Breast epithelium (tissue), 4 donors: ENCODE data around the gene TRIM8. TPM values are rescaled to one million over a fixed set of nuclear protein-coding genes. Genes with fewer than 3 reads are reported as not detected.

Source experiments
- DNase-seq, 2 donors: peaks; one replicate each; pipeline ENCODE4 v3.0.0-alpha.2; 2019; ENCODE audit warnings: low spot score in 2 of 2
- H3K27ac ChIP-seq, 2 donors: fragments of 200-600 bp; sonication (generic) in 1 of 2; one replicate each; pipeline ENCODE4 v1.5.1; 2016 to 2019; ENCODE audit warnings: mild to moderate bottlenecking in 1 of 2
- H3K27me3 ChIP-seq, 2 donors: fragments of 200-600 bp; sonication (generic) in 1 of 2; one replicate each; pipeline versions ENCODE4 v1.5.1 to v1.6.0; 2017 to 2019; ENCODE audit warnings: control low read depth in 1 of 2, mild to moderate bottlenecking in 1 of 2
- H3K36me3 ChIP-seq: fragments of 200-600 bp; one replicate; pipeline ENCODE4 v1.5.1; 2019
- H3K4me1 ChIP-seq, 2 donors: fragments of 200-600 bp; sonication (generic); one replicate each; pipeline ENCODE4 v1.5.1; 2016 to 2019; ENCODE audit warnings: control low read depth in 1 of 2
- H3K4me3 ChIP-seq, 3 donors: fragments of 200-600 bp; sonication (generic); 1 replicate in 2 of 3; 2 replicates in 1 of 3; pipeline ENCODE4 v1.5.1; 2016 to 2019; ENCODE audit warnings: mild to moderate bottlenecking in 3 of 3, moderate library complexity in 2 of 3
- H3K9me3 ChIP-seq, 2 donors: fragments of 200-600 bp; sonication (generic) in 1 of 2; one replicate each; pipeline ENCODE4 v1.5.1; 2016 to 2019; ENCODE audit warnings: control low read depth in 1 of 2
- POLR2A ChIP-seq: fragments of 450-650 bp; IDR thresholded peaks from one replicate; pipeline ENCODE4 v1.6.1; 2016; ENCODE audit warnings: antibody characterized with exemption, mild to moderate bottlenecking, moderate library complexity
- POLR2AphosphoS5 ChIP-seq, 3 donors: sonication (generic); formaldehyde crosslinking; IDR thresholded peaks; one replicate each; pipeline ENCODE4 v1.6.1; 2017; ENCODE audit warnings: antibody characterized with exemption in 3 of 3
- intact Hi-C: fragments of 100-400 bp; cut with DNase I; formaldehyde crosslinking; loops from one replicate; pipeline ENCODE4 v1.15.1; 2023; ENCODE audit warnings: low total_unique reads
- total RNA-seq, 3 donors: library from RNA; depleted of rRNA; stranded (reverse); fragments of >200 nt; gene quantifications; one replicate each; pipeline ENCODE4 v1.1.0, GENCODE V29; 2016
- TF ChIP-seq, protein P1 (sequence below), 3 donors: fragments of 450-650 bp; IDR thresholded peaks; one replicate each; pipeline ENCODE4 v1.5.1; 2016 to 2017; ENCODE audit warnings: antibody characterized with exemption in 3 of 3, mild to moderate bottlenecking in 3 of 3, moderate library complexity in 3 of 3

TRIM8 gene
- total RNA-seq, 3 donors from 2014 or later, result 74.6 to 128 (median 88.8) TPM

DNA sequence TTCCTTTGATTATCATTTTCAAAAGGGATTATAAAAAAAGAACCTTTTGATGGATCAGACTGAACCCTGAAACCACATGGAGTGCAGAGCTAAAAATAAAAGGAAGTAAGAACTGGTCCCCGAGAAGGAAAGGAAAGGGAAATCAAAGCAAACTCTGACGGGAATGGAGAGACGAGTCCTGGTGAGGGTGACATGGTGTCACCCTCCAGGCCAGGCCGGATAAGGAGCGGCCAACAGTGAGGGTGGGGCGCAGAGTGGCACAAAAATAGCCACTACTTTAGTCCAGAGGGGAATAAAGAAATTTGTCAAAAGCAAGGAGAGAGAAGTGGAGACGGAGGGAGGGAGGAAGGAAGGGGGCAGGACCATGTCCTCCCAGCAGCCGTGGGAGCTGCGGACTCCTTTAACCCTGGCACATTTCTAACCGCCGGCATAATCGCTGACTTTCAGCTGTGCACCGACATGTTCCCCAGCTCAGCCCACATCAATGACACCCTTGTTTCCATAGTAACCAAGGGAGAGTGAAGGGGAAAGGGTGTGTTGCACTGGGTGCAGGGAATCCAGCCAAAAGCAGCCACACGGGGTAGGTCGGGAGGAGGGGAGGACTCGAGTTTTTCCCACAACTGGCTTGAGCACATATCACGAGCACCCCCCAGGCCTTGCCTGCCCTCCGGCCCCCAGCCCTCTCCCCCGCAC lies 29.7 kb downstream of the TRIM8 start:
- DNase-seq, result no peak
- intact Hi-C loops, result no loop called here
- no peaks in the 10 kb centered on the region for H3K36me3 ChIP-seq
- no peaks in the 10 kb centered on the region for H3K9me3 ChIP-seq
- no peak for TF ChIP-seq POLR2A
- peak overlapping the region; percentile 71 to 85 for H3K27ac ChIP-seq
- H3K4me3 ChIP-seq, result peak overlapping the region; percentile 12 to 45 (median 30)
- no peaks in the 10 kb centered on the region for H3K27me3 ChIP-seq
- H3K4me1 ChIP-seq, result peaks cover 13 to 26% of the 10 kb centered on the region in 2 donors

DNA sequence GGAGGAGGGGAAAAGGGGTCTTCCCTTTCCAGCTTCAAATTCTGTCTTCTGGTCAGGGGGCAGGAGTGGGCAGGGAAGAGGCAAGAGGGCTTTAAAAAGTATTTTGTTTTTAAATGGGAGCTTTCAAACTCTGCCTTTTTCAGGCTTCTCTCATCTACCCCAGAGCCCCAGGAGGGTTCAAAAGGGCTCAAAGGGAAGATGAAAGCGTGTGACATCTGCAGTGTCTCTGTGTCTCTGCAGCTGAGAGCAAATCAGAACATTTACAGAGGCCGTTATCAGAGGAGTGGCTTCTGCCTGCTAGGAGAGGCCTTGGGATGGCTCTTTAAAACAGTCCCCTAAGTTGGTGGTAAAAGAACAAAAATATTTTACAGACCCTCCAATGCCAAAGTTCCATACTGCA lies 30.3 kb downstream of the TRIM8 start:
- peak overlapping the region; percentile 12 to 45 (median 30) for H3K4me3 ChIP-seq
- H3K27ac ChIP-seq, result peak overlapping the region; percentile 71 to 85
- H3K4me1 ChIP-seq, result peaks cover 13 to 26% of the 10 kb centered on the region in 2 donors
- DNase-seq, result no peak
- H3K36me3 ChIP-seq, result no peaks in the 10 kb centered on the region
- H3K9me3 ChIP-seq, result no peaks in the 10 kb centered on the region
- TF ChIP-seq, protein P1, sequence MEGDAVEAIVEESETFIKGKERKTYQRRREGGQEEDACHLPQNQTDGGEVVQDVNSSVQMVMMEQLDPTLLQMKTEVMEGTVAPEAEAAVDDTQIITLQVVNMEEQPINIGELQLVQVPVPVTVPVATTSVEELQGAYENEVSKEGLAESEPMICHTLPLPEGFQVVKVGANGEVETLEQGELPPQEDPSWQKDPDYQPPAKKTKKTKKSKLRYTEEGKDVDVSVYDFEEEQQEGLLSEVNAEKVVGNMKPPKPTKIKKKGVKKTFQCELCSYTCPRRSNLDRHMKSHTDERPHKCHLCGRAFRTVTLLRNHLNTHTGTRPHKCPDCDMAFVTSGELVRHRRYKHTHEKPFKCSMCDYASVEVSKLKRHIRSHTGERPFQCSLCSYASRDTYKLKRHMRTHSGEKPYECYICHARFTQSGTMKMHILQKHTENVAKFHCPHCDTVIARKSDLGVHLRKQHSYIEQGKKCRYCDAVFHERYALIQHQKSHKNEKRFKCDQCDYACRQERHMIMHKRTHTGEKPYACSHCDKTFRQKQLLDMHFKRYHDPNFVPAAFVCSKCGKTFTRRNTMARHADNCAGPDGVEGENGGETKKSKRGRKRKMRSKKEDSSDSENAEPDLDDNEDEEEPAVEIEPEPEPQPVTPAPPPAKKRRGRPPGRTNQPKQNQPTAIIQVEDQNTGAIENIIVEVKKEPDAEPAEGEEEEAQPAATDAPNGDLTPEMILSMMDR (IDR thresholded peaks at IDR 0.05), result no peak
- no peak for TF ChIP-seq POLR2AphosphoS5 (IDR thresholded peaks at IDR 0.05)
- TF ChIP-seq POLR2A, result no peak
- intact Hi-C loops, result no loop called here
- H3K27me3 ChIP-seq, result no peaks in the 10 kb centered on the region

- TF ChIP-seq, protein P1 (IDR thresholded peaks at IDR 0.05), result no peak
- no peak for TF ChIP-seq POLR2AphosphoS5 (IDR thresholded peaks at IDR 0.05)
- no peak for DNase-seq
- Histone ChIP-seq H3K9me3 (no peaks in the 10 kb centered on the region), H3K4me1 (peaks cover 13 to 26% of the 10 kb centered on the region in 2 donors), H3K36me3 (no peaks in the 10 kb centered on the region), H3K27ac (peak overlapping the region; percentile 68 to 85), H3K4me3 (peak overlapping the region in 1 of 3 donors; percentile 19), H3K27me3 (no peaks in the 10 kb centered on the region)
- intact Hi-C loops, result no loop called here
These were observed 30.9 kb downstream of the TRIM8 start for GRCh38 chr10:102675011-102675665.

DNA sequence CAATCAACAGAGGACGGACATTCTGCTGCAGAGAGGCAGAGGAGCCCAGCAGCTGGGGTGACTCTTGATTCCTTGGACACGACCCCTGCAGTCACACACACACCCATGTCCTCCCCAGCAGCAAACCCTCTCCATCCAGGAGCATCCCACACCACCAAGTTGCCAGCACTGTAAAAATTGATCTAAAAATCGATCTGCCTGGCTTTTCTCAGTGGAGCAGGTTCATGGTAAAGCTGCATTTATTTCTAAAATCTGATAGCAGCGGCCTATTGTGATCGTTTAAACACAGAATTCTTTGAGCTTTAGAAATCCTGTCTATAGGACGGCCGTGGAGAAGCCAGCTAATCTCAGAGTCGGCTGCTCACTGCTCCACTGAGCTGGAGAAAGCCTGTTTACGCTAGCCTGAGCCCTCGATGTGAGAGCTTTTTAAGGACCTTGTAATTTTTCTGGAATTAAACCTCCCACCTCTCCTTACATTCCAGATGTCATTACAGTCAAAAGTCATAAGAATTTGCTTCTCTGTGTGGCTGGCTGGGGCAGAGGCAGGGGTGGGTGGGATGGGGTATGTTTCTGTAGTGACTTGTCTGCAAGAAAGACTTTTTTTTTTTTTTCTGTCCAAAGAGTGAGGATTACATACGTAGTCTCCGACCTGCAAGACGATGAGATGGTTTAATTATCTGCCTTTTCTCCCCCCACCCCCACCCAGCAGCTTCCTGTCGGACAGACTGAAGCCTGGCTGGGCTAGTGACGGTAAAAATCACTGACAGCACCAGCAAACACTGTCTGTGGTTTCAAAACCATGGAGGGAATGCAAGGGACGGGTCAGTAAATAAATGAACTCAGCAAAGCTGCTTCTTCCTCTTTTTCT lies 31.6 kb downstream of the TRIM8 start:
- intact Hi-C loops, result no loop called here
- Histone ChIP-seq H3K4me3 (peak overlapping the region in 1 of 3 donors; percentile 17), H3K36me3 (no peaks in the 10 kb centered on the region), H3K27ac (peak overlapping the region; percentile 68 to 85), H3K27me3 (no peaks in the 10 kb centered on the region), H3K9me3 (no peaks in the 10 kb centered on the region), H3K4me1 (peaks cover 13 to 26% of the 10 kb centered on the region in 2 donors)
- DNase-seq, result no peak
- no peak for TF ChIP-seq POLR2AphosphoS5 (IDR thresholded peaks at IDR 0.05)
- no peak for TF ChIP-seq POLR2A
- TF ChIP-seq, protein P1 (IDR thresholded peaks at IDR 0.05), result no peak

- no peaks in the 10 kb centered on the region for H3K36me3 ChIP-seq
- intact Hi-C loops, result no loop called here
These were observed 32.4 kb downstream of the TRIM8 start for GRCh38 chr10:102676534-102677315.

More at GRCh38 chr10:102676534-102677315, 32.4 kb downstream of the TRIM8 start:
- TF ChIP-seq POLR2A (no peak), POLR2AphosphoS5 (IDR thresholded peaks at IDR 0.05) (no peak)
- TF ChIP-seq, protein P1 (IDR thresholded peaks at IDR 0.05), result no peak
- peaks cover 13 to 26% of the 10 kb centered on the region in 2 donors for H3K4me1 ChIP-seq
- no peaks in the 10 kb centered on the region for H3K9me3 ChIP-seq
- peak overlapping the region; percentile 68 to 85 for H3K27ac ChIP-seq
- H3K4me3 ChIP-seq, result no peak overlapping the region
- DNase-seq, result no peak
- no peaks in the 10 kb centered on the region for H3K27me3 ChIP-seq
